SK-N-MC (cell line): ENCODE data around the gene ATP8B2.
"Not testable (repeated sequence)": the region's sequence is repeated elsewhere in the genome, so short reads cannot be mapped to it uniquely, and the experiment has no call there.

ENCODE experiments used
- DNase-seq: peaks from one replicate; pipeline ENCODE4 v3.0.0-alpha.2; 2011; ENCODE audit warnings: low read depth, low spot score
- H3K27ac ChIP-seq: fragments of 200-600 bp; sonication (generic); 2 replicates; pipeline ENCODE4 v1.5.1; 2016; ENCODE audit warnings: mixed run types
- H3K36me3 ChIP-seq: fragments of 200-600 bp; sonication (generic); 2 replicates; pipeline ENCODE4 v1.6.1; 2017; ENCODE audit warnings: antibody characterized with exemption, low read length, mixed read lengths; ENCODE audit not compliant: insufficient read depth
- H3K4me3 ChIP-seq: fragments of 200-600 bp; sonication (generic); 2 replicates; pipeline ENCODE4 v1.5.1; 2016
- H3K9ac ChIP-seq: fragments of 200-600 bp; sonication (generic); 2 replicates; pipeline ENCODE4 v1.8.0; 2017; ENCODE audit warnings: mixed run types, mixed read lengths; ENCODE audit not compliant: insufficient read length
- H3K9me3 ChIP-seq: fragments of 200-600 bp; sonication (generic); 2 replicates; pipeline ENCODE4 v1.6.1; 2017; ENCODE audit warnings: low read depth, mild to moderate bottlenecking, antibody characterized with exemption, low read length, moderate library complexity, mixed read lengths
- EZH2 ChIP-seq: fragments of 200-600 bp; sonication (generic); IDR thresholded peaks from one replicate; pipeline ENCODE4 v1.6.1; 2017; ENCODE audit warnings: antibody characterized with exemption
- FOXP2 ChIP-seq: optimal IDR thresholded peaks from 2 replicates; pipeline ENCODE3; 2011; ENCODE audit warnings: mild to moderate bottlenecking, moderate library complexity; ENCODE audit not compliant: insufficient read depth; ENCODE audit errors: extremely low read length, control extremely low read depth
- POLR2AphosphoS5 ChIP-seq: IDR thresholded peaks from 2 replicates; pipeline ENCODE4 v1.6.1; 2012; ENCODE audit warnings: mild to moderate bottlenecking, low read depth, low read length, borderline replicate concordance

Gene ATP8B2, protein sequence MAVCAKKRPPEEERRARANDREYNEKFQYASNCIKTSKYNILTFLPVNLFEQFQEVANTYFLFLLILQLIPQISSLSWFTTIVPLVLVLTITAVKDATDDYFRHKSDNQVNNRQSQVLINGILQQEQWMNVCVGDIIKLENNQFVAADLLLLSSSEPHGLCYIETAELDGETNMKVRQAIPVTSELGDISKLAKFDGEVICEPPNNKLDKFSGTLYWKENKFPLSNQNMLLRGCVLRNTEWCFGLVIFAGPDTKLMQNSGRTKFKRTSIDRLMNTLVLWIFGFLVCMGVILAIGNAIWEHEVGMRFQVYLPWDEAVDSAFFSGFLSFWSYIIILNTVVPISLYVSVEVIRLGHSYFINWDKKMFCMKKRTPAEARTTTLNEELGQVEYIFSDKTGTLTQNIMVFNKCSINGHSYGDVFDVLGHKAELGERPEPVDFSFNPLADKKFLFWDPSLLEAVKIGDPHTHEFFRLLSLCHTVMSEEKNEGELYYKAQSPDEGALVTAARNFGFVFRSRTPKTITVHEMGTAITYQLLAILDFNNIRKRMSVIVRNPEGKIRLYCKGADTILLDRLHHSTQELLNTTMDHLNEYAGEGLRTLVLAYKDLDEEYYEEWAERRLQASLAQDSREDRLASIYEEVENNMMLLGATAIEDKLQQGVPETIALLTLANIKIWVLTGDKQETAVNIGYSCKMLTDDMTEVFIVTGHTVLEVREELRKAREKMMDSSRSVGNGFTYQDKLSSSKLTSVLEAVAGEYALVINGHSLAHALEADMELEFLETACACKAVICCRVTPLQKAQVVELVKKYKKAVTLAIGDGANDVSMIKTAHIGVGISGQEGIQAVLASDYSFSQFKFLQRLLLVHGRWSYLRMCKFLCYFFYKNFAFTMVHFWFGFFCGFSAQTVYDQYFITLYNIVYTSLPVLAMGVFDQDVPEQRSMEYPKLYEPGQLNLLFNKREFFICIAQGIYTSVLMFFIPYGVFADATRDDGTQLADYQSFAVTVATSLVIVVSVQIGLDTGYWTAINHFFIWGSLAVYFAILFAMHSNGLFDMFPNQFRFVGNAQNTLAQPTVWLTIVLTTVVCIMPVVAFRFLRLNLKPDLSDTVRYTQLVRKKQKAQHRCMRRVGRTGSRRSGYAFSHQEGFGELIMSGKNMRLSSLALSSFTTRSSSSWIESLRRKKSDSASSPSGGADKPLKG

DNA sequence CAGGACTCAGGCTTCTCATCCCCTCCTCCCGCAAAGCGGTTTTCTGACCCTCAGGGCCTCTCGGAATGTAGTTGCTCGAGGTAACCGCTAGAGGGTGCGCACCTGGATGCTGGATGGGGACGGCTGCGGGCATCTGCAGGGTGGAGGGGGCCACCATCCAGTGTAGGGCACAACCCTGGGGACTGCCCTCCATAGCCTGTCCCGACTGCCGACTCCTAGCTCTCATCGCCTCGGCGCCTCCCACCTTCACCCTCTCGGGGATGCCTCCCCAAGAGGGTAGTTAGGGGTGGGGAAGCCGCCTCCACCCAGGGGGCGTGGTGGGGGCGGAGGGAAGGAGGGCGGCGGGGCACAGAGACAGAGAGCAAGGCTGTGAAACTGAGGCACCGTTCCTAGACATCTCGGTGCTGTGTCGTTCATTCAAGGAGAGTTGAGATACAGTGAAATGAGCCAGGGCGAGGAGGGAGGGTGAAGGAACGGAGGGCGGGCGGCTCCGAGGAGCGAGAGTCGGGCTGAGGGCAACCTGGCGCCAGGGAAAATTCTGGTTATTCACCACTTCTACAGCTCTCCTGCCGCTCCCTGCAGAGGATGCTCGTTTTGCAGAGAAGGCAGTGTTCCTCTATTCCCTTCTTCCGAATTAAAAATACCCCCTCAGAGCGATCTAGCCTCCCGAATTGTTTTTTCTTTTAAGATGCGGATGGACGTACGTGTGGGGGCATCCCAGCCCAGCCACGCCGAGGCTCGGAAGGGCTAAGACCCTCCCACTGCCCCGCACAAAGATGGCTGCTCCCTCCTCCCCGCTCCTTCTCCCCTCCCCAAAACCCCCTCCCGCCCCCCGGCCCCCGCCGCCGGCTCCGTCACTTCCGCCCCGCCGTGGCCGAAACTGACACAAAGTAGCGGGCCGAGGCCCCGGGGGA, at the start of gene ATP8B2:
ATP8B2 (plus strand) TSS at position 857 of the 914 bp plus-strand sequence. CDS start 2,617 bp downstream, outside the sequence.
- Histone ChIP-seq H3K27ac (no peak within 1 kb of the TSS), H3K9ac (peak within 1 kb of the TSS; percentile 80), H3K4me3 (peak within 1 kb of the TSS; percentile 98), H3K9me3 (no peaks in the 10 kb centered on the region), H3K36me3 (no peaks in the 10 kb centered on the region)
- no peak for DNase-seq
- TF ChIP-seq FOXP2 (no peak), POLR2AphosphoS5 (no peak), EZH2 (no peak)

DNA sequence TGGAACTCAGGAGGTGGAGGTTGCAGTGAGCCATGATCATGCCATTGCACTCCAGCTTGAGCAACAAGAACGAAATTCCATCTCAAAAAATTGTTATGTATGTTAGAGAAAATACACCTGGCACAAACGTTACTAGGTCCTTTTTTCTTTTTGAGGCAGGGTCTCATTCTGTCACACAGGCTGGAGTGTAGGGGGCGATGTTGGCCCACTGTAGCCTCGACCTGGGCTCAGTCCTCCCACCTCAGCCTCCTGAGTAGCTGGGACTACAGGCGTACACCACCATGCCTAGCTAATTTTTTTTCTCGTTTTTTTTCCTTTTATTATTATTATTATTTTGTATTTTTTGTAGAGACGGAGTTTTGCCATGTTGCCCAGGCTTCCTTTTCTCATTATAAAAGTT, 48.5 kb upstream of the ATP8B2 start:
- no peak for DNase-seq
- no peak overlapping the region for H3K4me3 ChIP-seq
- no peak for TF ChIP-seq POLR2AphosphoS5
- TF ChIP-seq EZH2: no peak
- no peak for TF ChIP-seq FOXP2
- H3K36me3 ChIP-seq: peaks cover 15% of the 10 kb centered on the region; the same call in 1 of the 2 replicates
- no peak overlapping the region for H3K9ac ChIP-seq
- H3K27ac ChIP-seq: no peak overlapping the region
- H3K9me3 ChIP-seq: no peaks in the 10 kb centered on the region

DNA sequence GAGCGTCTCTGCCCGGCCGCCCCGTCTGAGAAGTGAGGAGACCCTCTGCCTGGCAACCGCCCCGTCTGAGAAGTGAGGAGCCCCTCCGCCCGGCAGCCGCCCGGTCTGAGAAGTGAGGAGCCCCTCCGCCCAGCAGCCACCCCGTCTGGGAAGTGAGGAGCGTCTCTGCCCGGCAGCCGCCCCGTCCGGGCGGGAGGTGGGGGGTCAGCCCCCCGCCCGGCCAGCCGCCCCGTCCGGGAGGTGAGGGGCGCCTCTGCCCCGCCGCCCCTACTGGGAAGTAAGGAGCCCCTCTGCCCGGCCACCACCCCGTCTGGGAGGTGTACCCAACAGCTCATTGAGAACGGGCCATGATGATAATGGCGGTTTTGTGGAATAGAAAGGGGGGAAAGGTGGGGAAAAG, 37.7 kb upstream of the ATP8B2 start:
- DNase-seq, H3K27ac ChIP-seq, H3K4me3 ChIP-seq, H3K36me3 ChIP-seq, H3K9me3 ChIP-seq, H3K9ac ChIP-seq: not testable (repeated sequence)

DNA sequence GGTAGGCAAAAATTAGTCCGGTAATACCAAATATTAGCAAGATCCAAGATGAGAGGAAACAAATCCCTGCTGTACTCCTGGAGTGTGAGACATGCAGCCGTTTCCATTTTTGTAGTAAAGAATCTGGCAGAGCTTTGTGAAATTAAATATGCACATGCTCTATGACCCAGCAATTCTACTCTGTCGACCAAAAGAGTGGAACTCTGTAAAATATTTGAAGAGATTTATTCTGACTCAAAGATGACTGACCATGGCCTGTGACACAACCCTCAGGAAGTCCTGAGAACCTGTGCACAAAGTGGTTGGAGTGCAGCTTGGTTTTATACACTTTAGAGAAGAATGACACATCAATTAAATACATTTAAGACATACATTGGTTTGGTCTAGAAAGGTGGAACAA, 36.7 kb upstream of the ATP8B2 start:
- DNase-seq: no peak
- no peak overlapping the region for H3K4me3 ChIP-seq
- no peaks in the 10 kb centered on the region for H3K9me3 ChIP-seq
- no peak overlapping the region for H3K9ac ChIP-seq
- no peak overlapping the region for H3K27ac ChIP-seq
- H3K36me3 ChIP-seq: no peaks in the 10 kb centered on the region
- TF ChIP-seq POLR2AphosphoS5: no peak
- TF ChIP-seq EZH2: no peak
- TF ChIP-seq FOXP2: no peak

DNA sequence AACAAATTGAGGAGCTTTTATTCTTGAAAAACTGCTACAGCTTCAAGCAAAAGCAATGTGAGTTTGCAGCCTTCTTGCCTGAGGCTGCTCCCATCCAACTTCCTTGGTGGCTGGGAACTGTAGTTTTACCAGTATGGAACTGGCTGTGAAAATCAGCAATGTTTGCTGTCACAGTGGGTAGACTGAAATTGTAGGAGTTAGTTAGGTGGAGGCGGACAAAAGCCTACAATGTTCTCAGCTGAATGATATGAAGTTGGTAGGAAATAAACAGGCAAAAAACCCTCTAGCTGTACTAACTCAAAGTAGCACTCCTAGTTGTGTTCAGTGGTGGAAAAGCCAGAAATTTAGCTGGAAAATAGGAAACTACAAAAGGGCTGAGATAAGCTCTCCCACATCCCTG, 34.4 kb upstream of the ATP8B2 start:
- H3K9ac ChIP-seq: no peak overlapping the region

DNA sequence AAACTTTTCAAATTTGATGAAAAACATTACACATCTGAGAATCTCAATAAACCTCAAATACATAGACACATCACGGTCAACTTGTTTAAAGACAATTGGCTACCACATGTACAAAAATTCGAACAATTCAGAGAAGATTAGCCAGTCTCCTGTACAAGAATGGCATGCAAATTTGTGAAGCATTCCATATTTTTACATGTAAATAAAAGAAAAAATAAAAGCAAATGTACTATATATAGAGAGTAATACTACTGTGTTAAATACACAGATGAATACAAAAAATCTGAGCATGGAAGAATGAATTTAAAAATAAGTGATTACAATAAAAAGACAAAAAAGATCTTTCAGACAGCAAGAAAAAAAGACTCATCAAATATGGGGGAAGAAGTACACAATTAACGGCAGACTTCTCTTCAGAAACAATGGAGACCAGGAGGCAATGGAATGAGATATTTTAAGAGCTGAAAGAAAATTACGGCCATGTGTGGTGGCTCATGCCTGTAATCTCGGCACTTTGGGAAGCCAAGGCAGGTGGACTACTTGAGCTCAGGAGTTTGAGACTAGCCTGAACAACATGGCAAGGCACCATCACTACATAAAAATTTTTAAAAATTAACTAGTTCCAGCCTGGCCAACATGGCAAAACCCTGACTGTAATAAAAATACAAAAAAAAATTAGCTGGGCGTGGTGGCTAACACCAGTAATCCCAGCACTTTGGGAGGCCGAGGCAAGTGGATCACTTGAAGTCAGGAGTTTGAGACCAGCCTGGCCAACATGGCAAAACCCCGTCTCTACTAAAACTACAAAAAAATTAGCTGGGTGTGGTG, 29.7 kb upstream of the ATP8B2 start:
- DNase-seq: no peak
- Histone ChIP-seq H3K4me3 (no peak overlapping the region), H3K9ac (no peak overlapping the region), H3K36me3 (no peaks in the 10 kb centered on the region), H3K9me3 (peaks cover 3% of the 10 kb centered on the region; the same call in 1 of the 2 replicates), H3K27ac (no peak overlapping the region)
- TF ChIP-seq EZH2: no peak
- TF ChIP-seq POLR2AphosphoS5: no peak
- no peak for TF ChIP-seq FOXP2

More for the DNA sequence above, 34.4 kb upstream of the ATP8B2 start:
- H3K27ac ChIP-seq: 0 out of 2 replicates have a peak overlapping the region, but pooled peaks have one; percentile 17
- H3K9me3 ChIP-seq: peaks cover 3% of the 10 kb centered on the region; the same call in 1 of the 2 replicates
- no peaks in the 10 kb centered on the region for H3K36me3 ChIP-seq
- H3K4me3 ChIP-seq: no peak overlapping the region
- TF ChIP-seq FOXP2: no peak
- TF ChIP-seq EZH2: no peak
- no peak for TF ChIP-seq POLR2AphosphoS5
- DNase-seq: no peak

DNA sequence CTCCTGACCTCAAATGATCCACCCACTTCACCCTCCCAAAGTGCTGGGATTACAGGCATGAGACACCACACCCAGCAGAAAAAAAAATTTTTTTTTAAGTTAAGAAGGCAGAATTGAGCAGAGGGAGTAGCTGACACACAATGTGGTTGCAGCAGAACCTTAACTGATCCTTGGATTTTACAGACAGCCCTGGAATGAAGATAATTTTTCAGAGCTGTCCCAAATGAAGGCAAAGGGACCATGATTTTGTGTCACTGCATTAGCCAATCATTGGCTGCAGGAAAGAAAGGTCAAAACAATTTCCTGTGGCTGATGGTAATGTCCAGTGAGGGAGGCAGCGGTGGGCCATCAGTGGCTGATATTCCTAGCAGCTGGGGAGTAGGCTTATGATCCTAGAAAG, 23.7 kb upstream of the ATP8B2 start:
- TF ChIP-seq FOXP2 (no peak), POLR2AphosphoS5 (no peak), EZH2 (no peak)
- Histone ChIP-seq H3K9ac (no peak overlapping the region), H3K27ac (no peak overlapping the region), H3K36me3 (no peaks in the 10 kb centered on the region), H3K4me3 (no peak overlapping the region), H3K9me3 (no peaks in the 10 kb centered on the region)
- no peak for DNase-seq
